Measurements from ENCODE around the gene PTPN4.

- TF ChIP-seq CTCF (conservative IDR thresholded peaks at IDR 0.05; ENCODE audit: low read depth, low read length), result no peak
- TF ChIP-seq EZH2 (IDR thresholded peaks at IDR 0.05; ENCODE audit: low read length, unreplicated experiment), result no peak
- TF ChIP-seq EZH2phosphoT487 (IDR thresholded peaks at IDR 0.05; ENCODE audit: borderline replicate concordance, low read length), result no peak
These were observed 35.9 kb downstream of the PTPN4 start for GRCh38 chr2:119795309-119796303.
